CD4-positive, CD25-positive, alpha-beta regulatory T cell (primary cell): ENCODE data around the gene SUSD6. TPM values are rescaled to one million over a fixed set of nuclear protein-coding genes. Genes with fewer than 3 reads are reported as not detected.
A peak's percentile ranks its signal among the peaks of the same experiment; 100 is the strongest.

Source experiments
- ATAC-seq, 2 donors: fragments of 150-1000 bp; cut with Tn5 transposase; one replicate each; pipeline ENCODE4 v1.10.0; 2021; ENCODE audit warnings: low read depth in 2 of 2, moderate number of reproducible peaks in 2 of 2, moderate library complexity in 1 of 2
- DNase-seq, 3 donors: peaks; one replicate each; pipeline versions ENCODE4 v3.0.0 to v3.0.0-alpha.2; 2012 to 2022; ENCODE audit warnings: mixed read lengths in 1 of 3
- H3K27ac ChIP-seq: one replicate; pipeline ENCODE4 v1.7.0; 2013; ENCODE audit warnings: mild to moderate bottlenecking, low read length; ENCODE audit not compliant: insufficient read depth, poor library complexity, severe bottlenecking
- H3K27me3 ChIP-seq: one replicate; pipeline ENCODE4 v1.7.0; 2013; ENCODE audit warnings: low read length; ENCODE audit not compliant: control insufficient read depth, insufficient read depth
- H3K36me3 ChIP-seq: one replicate; pipeline ENCODE4 v1.7.0; 2013; ENCODE audit warnings: mild to moderate bottlenecking, low read length, moderate library complexity; ENCODE audit not compliant: control insufficient read depth, insufficient read depth
- H3K4me1 ChIP-seq: 2 replicates; pipeline ENCODE4 v1.7.0; 2013; ENCODE audit warnings: mild to moderate bottlenecking, low read length; ENCODE audit not compliant: insufficient read depth, control insufficient read depth, poor library complexity, severe bottlenecking
- H3K4me3 ChIP-seq: one replicate; pipeline ENCODE4 v1.7.0; 2013; ENCODE audit warnings: low read depth, mild to moderate bottlenecking, low read length, moderate library complexity
- H3K9me3 ChIP-seq, 2 experiments: 1 replicate in 1 of 2; 2 replicates in 1 of 2; pipeline ENCODE4 v1.7.0; 2013; ENCODE audit warnings: low read length in 2 of 2, mild to moderate bottlenecking in 1 of 2, moderate library complexity in 1 of 2; ENCODE audit not compliant: control insufficient read depth in 2 of 2
- H3K27ac Mint-ChIP-seq, 3 donors: one replicate each; pipeline ENCODE4 v1.8.0; 2020 to 2022; ENCODE audit warnings: mild to moderate bottlenecking in 3 of 3, mixed read lengths in 3 of 3, moderate library complexity in 2 of 3
- H3K27me3 Mint-ChIP-seq: one replicate; pipeline ENCODE4 v1.8.0; 2022; ENCODE audit warnings: mild to moderate bottlenecking, mixed read lengths
- H3K36me3 Mint-ChIP-seq: one replicate; pipeline ENCODE4 v1.8.0; 2020; ENCODE audit warnings: mixed read lengths
- H3K4me1 Mint-ChIP-seq, 4 donors: one replicate each; pipeline ENCODE4 v1.8.0; 2020 to 2022; ENCODE audit warnings: mixed read lengths in 4 of 4, mild to moderate bottlenecking in 1 of 4
- H3K4me3 Mint-ChIP-seq, 4 donors: one replicate each; pipeline ENCODE4 v1.8.0; 2020 to 2022; ENCODE audit warnings: mild to moderate bottlenecking in 4 of 4, mixed read lengths in 4 of 4, moderate library complexity in 3 of 4
- H3K9me3 Mint-ChIP-seq, 7 donors: one replicate each; pipeline ENCODE4 v1.8.0; 2020 to 2022; ENCODE audit warnings: mixed read lengths in 7 of 7, mild to moderate bottlenecking in 3 of 7, moderate library complexity in 2 of 7
- polyA plus RNA-seq, 4 donors: library from polyadenylated mRNA; unstranded; fragments of 300-500 nt; fragmentation: Illumina TruSeq; gene quantifications; one replicate each; pipeline ENCODE4 v1.2.3, GENCODE V29; 2021
- total RNA-seq: library from RNA; stranded (reverse); gene quantifications from one replicate; pipeline ENCODE4 v1.2.3, GENCODE V29; 2022

The SUSD6 gene
- total and polyA plus RNA-seq, 5 donors from 2014 or later = 7.7 to 101 (median 9.6) TPM

GRCh38 chr14:69572841-69573135 lies 38.6 kb upstream of the SUSD6 start:
- Histone ChIP-seq H3K4me3 (no peak overlapping the region), H3K27ac (no peak overlapping the region), H3K4me1 (peaks cover 19% of the 10 kb centered on the region), H3K27me3 (peaks cover 32% of the 10 kb centered on the region), H3K36me3 (no peaks in the 10 kb centered on the region), H3K9me3 (no peaks in the 10 kb centered on the region)
- DNase-seq = no peak
- Mint-ChIP-seq H3K27ac (no peak overlapping the region), H3K36me3 (no peaks in the 10 kb centered on the region), H3K4me1 (peaks cover 0 to 13% (median 6%) of the 10 kb centered on the region in 4 donors), H3K9me3 (no peaks in the 10 kb centered on the region), H3K4me3 (peak overlapping the region in 1 of 4 donors; percentile 41), H3K27me3 (peaks cover 76% of the 10 kb centered on the region)
- ATAC-seq = no peak

DNA sequence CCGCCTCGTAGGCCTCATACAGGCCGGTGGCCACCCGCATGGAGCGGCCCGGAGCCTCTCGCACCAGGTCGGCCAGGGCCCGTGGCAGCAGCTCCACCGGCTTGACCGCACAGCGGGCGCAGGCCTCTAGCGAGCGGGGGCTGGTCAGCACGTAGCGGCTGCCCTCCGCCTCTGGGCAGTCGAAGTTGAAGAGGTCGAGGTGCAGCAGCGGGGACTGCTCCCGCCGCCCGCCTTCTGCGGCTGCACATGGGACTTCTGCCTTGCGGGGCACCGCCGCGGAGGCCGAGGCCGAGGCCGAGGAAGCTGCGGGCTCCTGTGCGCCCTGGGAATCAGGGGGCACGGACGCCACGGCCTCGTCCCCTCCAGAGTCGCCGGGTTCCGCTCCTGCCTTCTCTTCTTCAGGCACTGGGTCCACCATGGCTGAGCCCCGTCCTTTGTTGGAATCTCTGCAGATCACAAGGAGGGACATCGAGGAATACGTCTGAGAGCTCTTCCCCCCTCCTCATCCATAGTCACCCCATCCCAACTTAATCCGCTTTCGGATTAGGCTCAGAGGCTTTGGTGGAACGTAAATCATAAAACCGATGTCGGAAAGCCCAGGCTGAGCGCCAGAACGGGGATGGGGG lies 38.1 kb upstream of the SUSD6 start:
- Mint-ChIP-seq H3K36me3 (no peaks in the 10 kb centered on the region), H3K9me3 (no peaks in the 10 kb centered on the region), H3K4me3 (peak overlapping the region in 2 of 4 donors; percentile 84 to 90), H3K4me1 (peaks cover 0 to 13% (median 6%) of the 10 kb centered on the region in 4 donors), H3K27me3 (peaks cover 70% of the 10 kb centered on the region), H3K27ac (no peak overlapping the region)
- ATAC-seq = no peak
- no peak for DNase-seq
- Histone ChIP-seq H3K4me3 (no peak overlapping the region), H3K27ac (no peak overlapping the region), H3K4me1 (peaks cover 19% of the 10 kb centered on the region), H3K27me3 (peaks cover 28% of the 10 kb centered on the region), H3K36me3 (no peaks in the 10 kb centered on the region), H3K9me3 (no peaks in the 10 kb centered on the region)

GRCh38 chr14:69573831-69574262 lies 37.5 kb upstream of the SUSD6 start:
- H3K36me3 Mint-ChIP-seq = no peaks in the 10 kb centered on the region
- no peaks in the 10 kb centered on the region for H3K9me3 Mint-ChIP-seq
- Histone ChIP-seq H3K4me3 (no peak overlapping the region), H3K4me1 (peaks cover 19% of the 10 kb centered on the region), H3K9me3 (no peaks in the 10 kb centered on the region), H3K27me3 (peaks cover 28% of the 10 kb centered on the region), H3K27ac (no peak overlapping the region), H3K36me3 (no peaks in the 10 kb centered on the region)
- H3K4me3 Mint-ChIP-seq = peak overlapping the region in 2 of 4 donors; percentile 84 to 90
- H3K27me3 Mint-ChIP-seq = peaks cover 67% of the 10 kb centered on the region
- ATAC-seq (no peak), DNase-seq (no peak)
- no peak overlapping the region for H3K27ac Mint-ChIP-seq
- peaks cover 0 to 13% (median 6%) of the 10 kb centered on the region in 4 donors for H3K4me1 Mint-ChIP-seq

DNA sequence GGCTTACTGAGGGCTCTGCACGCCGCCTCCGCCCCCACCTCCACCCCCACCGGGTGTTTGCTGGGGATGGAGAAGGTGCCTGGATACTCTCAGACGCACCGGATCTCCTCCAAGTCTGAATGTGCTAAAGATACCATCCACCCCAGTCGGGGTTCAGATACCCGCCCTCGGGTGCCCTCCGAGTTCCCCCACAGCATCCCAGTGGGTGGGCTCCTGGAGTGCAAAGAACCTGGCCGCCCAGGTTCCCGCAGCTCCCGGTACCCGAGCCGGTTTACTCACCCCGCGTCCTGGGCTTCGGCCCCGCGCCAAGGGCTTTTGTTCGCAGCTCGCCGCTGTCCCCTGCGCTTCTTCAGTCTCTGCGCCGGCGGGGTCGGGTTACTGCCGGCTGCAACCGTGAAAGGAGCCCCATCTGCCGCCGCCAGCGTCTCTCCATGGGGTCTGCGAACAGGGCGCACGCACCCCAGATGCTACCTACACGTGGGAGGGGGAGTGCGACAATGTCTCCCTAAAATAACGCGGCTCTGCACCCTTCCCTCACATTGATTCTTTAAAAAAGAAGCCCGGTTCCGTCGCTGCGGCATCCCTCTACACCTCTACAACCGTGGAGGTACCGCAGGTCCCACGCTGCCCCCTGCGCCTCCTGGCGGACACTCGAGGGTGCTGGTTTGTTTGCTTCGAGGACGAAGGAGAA lies 37.0 kb upstream of the SUSD6 start, which contains the start of gene CCDC177:
Gene CCDC177, minus strand, starts transcription at position 609 of the 691 bp plus-strand sequence. CDS start 1,249 bp downstream, outside the sequence.
- peaks cover 25% of the 10 kb centered on the region for H3K27me3 ChIP-seq
- Mint-ChIP-seq H3K27ac (no peak within 1 kb of the TSS), H3K4me3 (peak within 1 kb of the TSS; percentile 37 to 90 (median 85)), H3K4me1 (peaks cover 0 to 13% (median 6%) of the 10 kb centered on the region in 4 donors), H3K9me3 (no peaks in the 10 kb centered on the region), H3K27me3 (peaks cover 66% of the 10 kb centered on the region), H3K36me3 (no peaks in the 10 kb centered on the region)
- no peaks in the 10 kb centered on the region for H3K36me3 ChIP-seq
- peak; percentile 54 to 77 (median 68) for DNase-seq
- ATAC-seq = peak; percentile 83 to 84
- no peaks in the 10 kb centered on the region for H3K9me3 ChIP-seq
- no peak within 1 kb of the TSS for H3K4me3 ChIP-seq
- no peak within 1 kb of the TSS for H3K27ac ChIP-seq
- peaks cover 19% of the 10 kb centered on the region for H3K4me1 ChIP-seq

GRCh38 chr14:69574954-69575295 lies 36.5 kb upstream of the SUSD6 start:
- peak overlapping the region; percentile 37 to 90 (median 85) for H3K4me3 Mint-ChIP-seq
- Histone ChIP-seq H3K4me1 (peaks cover 19% of the 10 kb centered on the region), H3K9me3 (no peaks in the 10 kb centered on the region), H3K27ac (no peak overlapping the region), H3K36me3 (no peaks in the 10 kb centered on the region), H3K27me3 (peaks cover 20% of the 10 kb centered on the region), H3K4me3 (no peak overlapping the region)
- H3K9me3 Mint-ChIP-seq = no peaks in the 10 kb centered on the region
- H3K4me1 Mint-ChIP-seq = peaks cover 0 to 13% (median 6%) of the 10 kb centered on the region in 4 donors
- DNase-seq = no peak
- no peak for ATAC-seq
- H3K36me3 Mint-ChIP-seq = no peaks in the 10 kb centered on the region
- H3K27ac Mint-ChIP-seq = no peak overlapping the region
- peaks cover 68% of the 10 kb centered on the region for H3K27me3 Mint-ChIP-seq

- peak overlapping the region in 1 of 3 donors; percentile 36 for H3K27ac Mint-ChIP-seq
Observed at GRCh38 chr14:69579476-69579875, 31.9 kb upstream of the SUSD6 start.

DNA sequence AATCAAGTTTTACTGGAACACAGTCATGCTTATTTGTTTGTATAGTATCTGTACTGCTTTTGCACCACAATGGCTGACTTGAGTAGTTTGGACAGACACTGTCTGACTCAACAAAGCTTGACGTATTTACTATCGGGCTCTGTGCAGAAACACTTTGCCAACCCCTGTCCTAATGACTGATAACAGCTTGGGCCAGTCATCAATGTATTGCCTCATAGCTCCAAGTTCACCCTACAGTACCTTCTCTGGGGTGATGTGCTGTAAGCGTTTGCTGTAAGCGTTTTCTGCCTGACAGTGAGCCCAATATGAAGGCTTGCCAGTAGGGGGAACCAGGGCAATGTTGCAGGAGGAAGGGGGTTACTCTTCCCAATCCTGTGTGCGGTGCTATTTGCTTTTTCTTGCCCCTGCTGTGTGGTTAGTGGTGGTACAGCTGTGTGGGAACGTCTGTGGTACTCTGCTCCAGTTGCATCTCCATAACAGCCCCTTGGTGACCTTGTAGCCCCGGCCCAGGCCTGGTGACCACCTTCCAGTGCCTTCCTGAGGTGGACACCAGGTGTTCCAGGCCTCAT lies 31.3 kb upstream of the SUSD6 start:
- Mint-ChIP-seq H3K9me3 (no peaks in the 10 kb centered on the region), H3K4me3 (no peak overlapping the region)

More at GRCh38 chr14:69579476-69579875, 31.9 kb upstream of the SUSD6 start:
- H3K27ac ChIP-seq = no peak overlapping the region
- Mint-ChIP-seq H3K4me1 (peaks cover 0 to 6% (median 3%) of the 10 kb centered on the region in 4 donors), H3K4me3 (no peak overlapping the region), H3K27me3 (peaks cover 45% of the 10 kb centered on the region), H3K9me3 (no peaks in the 10 kb centered on the region), H3K36me3 (no peaks in the 10 kb centered on the region)
- H3K27me3 ChIP-seq = peaks cover 10% of the 10 kb centered on the region
- no peak for DNase-seq
- H3K36me3 ChIP-seq = no peaks in the 10 kb centered on the region
- peaks cover 3% of the 10 kb centered on the region for H3K4me1 ChIP-seq
- H3K4me3 ChIP-seq = no peak overlapping the region
- no peak for ATAC-seq
- no peaks in the 10 kb centered on the region for H3K9me3 ChIP-seq

More for the DNA sequence above, 31.3 kb upstream of the SUSD6 start:
- Mint-ChIP-seq H3K27me3 (peaks cover 45% of the 10 kb centered on the region), H3K36me3 (no peaks in the 10 kb centered on the region), H3K4me1 (peaks cover 0 to 2% (median 0%) of the 10 kb centered on the region in 4 donors), H3K27ac (peak overlapping the region in 1 of 3 donors; percentile 36)
- no peak for ATAC-seq
- H3K9me3 ChIP-seq = no peaks in the 10 kb centered on the region
- peaks cover 10% of the 10 kb centered on the region for H3K27me3 ChIP-seq
- peak in 1 of 3 donors; percentile 38 for DNase-seq
- H3K4me3 ChIP-seq = no peak overlapping the region
- H3K36me3 ChIP-seq = no peaks in the 10 kb centered on the region
- H3K27ac ChIP-seq = no peak overlapping the region
- H3K4me1 ChIP-seq = no peaks in the 10 kb centered on the region
